ENCODE data around the gene PTGER1.
"Not testable (repeated sequence)": the region's sequence is repeated elsewhere in the genome, so short reads cannot be mapped to it uniquely, and the experiment has no call there.

Gene PTGER1

GRCh38 chr19:14510311-14511228 lies 35.4 kb upstream of the PTGER1 start:
- peaks cover 22% of the 10 kb centered on the region for H3K36me3 Mint-ChIP-seq (ENCODE audit: low read depth)
- peaks cover 55% of the 10 kb centered on the region for H3K4me1 Mint-ChIP-seq (ENCODE audit: low read depth)
- peak overlapping the region; percentile 86 for H3K27ac Mint-ChIP-seq
- no peaks in the 10 kb centered on the region for H3K27me3 Mint-ChIP-seq
- H3K9me3 Mint-ChIP-seq = no peaks in the 10 kb centered on the region
- intact Hi-C loops (cut with micrococcal nuclease) = no loop called here
- H3K4me3 Mint-ChIP-seq = peak overlapping the region; percentile 62

DNA sequence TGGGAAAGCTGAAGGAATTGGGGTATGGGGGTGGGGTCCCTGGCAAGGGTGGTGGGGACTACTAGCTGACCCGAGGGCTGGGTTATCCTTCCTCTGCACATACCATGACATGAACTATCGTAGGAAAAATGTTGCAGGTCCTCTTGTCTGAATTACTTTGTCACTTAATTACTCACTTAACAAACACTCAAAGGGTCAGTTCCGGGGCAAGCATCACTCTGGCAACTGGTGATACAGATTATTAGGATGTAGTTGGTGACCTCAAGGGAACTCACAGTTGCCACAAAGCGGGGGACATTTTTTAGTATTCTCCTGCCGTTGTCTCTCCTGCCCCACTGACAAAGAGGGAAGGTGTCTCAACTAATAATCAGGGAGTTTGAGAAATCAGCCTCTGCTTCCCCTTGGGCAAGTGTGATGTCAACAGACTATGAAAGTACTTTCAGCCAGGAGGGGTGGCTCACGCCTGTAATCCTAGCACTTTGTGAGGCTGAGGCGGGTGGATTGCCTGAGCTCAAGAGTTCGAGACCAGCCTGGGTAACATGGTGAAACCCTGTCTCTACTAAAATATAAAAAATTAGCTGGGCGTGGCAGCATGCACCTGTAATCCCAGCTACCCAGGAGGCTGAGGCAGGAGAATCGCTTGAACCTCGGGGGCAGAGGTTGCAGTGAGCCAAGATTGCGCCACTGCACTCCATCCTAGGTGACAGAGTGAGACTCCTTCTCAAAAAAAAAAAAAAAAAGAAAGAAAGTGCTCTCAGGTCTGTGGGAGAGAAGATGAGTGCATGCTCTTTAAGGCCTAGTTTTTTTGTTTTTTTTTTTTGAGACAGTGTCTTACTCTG lies 32.8 kb upstream of the PTGER1 start:
- Mint-ChIP-seq H3K27me3 (peaks cover 5% of the 10 kb centered on the region), H3K27ac (no peak overlapping the region), H3K36me3 (ENCODE audit: low read depth) (no peaks in the 10 kb centered on the region), H3K9me3 (no peaks in the 10 kb centered on the region), H3K4me3 (no peak overlapping the region), H3K4me1 (ENCODE audit: low read depth) (peaks cover 50% of the 10 kb centered on the region)
- intact Hi-C loops (cut with micrococcal nuclease) = no loop called here

- peaks cover 7% of the 10 kb centered on the region for H3K27me3 Mint-ChIP-seq
- H3K9me3 Mint-ChIP-seq = no peaks in the 10 kb centered on the region
- intact Hi-C loops (cut with micrococcal nuclease) = loop anchor here (1.0 kb wide), 1 partner anchor 46 kb away; no protein-coding TSS in a partner anchor
- H3K4me3 Mint-ChIP-seq = no peak overlapping the region
- H3K27ac Mint-ChIP-seq = no peak overlapping the region
- H3K4me1 Mint-ChIP-seq (ENCODE audit: low read depth) = peaks cover 40% of the 10 kb centered on the region
- no peaks in the 10 kb centered on the region for H3K36me3 Mint-ChIP-seq (ENCODE audit: low read depth)
These were observed 30.5 kb upstream of the PTGER1 start for GRCh38 chr19:14505488-14506239.

GRCh38 chr19:14504575-14504974 lies 29.4 kb upstream of the PTGER1 start:
- H3K4me1 Mint-ChIP-seq (ENCODE audit: low read depth) = peaks cover 30% of the 10 kb centered on the region
- H3K9me3 Mint-ChIP-seq, H3K27ac Mint-ChIP-seq: not testable (repeated sequence)

GRCh38 chr19:14503285-14503684 lies 28.1 kb upstream of the PTGER1 start:
- intact Hi-C loops (cut with micrococcal nuclease) = no loop called here
- Mint-ChIP-seq H3K4me3 (no peak overlapping the region), H3K27me3 (peaks cover 7% of the 10 kb centered on the region), H3K36me3 (ENCODE audit: low read depth) (no peaks in the 10 kb centered on the region), H3K27ac (no peak overlapping the region), H3K4me1 (ENCODE audit: low read depth) (peaks cover 27% of the 10 kb centered on the region), H3K9me3 (no peaks in the 10 kb centered on the region)

More at GRCh38 chr19:14504575-14504974, 29.4 kb upstream of the PTGER1 start:
- H3K27me3 Mint-ChIP-seq; intact Hi-C loops (cut with micrococcal nuclease); H3K36me3 Mint-ChIP-seq (ENCODE audit: low read depth); H3K4me3 Mint-ChIP-seq: not testable (repeated sequence)

- intact Hi-C loops (cut with micrococcal nuclease) = no loop called here
- H3K4me3 Mint-ChIP-seq = no peak overlapping the region
- no peaks in the 10 kb centered on the region for H3K9me3 Mint-ChIP-seq
- H3K36me3 Mint-ChIP-seq (ENCODE audit: low read depth) = no peaks in the 10 kb centered on the region
- peaks cover 27% of the 10 kb centered on the region for H3K4me1 Mint-ChIP-seq (ENCODE audit: low read depth)
- peaks cover 7% of the 10 kb centered on the region for H3K27me3 Mint-ChIP-seq
- H3K27ac Mint-ChIP-seq = no peak overlapping the region
These were observed 27.4 kb upstream of the PTGER1 start for GRCh38 chr19:14502334-14503092.

- intact Hi-C loops (cut with micrococcal nuclease) = no loop called here
- no peaks in the 10 kb centered on the region for H3K9me3 Mint-ChIP-seq
- peak overlapping the region; percentile 70 for H3K27ac Mint-ChIP-seq
- no peak overlapping the region for H3K4me3 Mint-ChIP-seq
- H3K36me3 Mint-ChIP-seq (ENCODE audit: low read depth) = no peaks in the 10 kb centered on the region
- H3K27me3 Mint-ChIP-seq = peaks cover 16% of the 10 kb centered on the region
- peaks cover 34% of the 10 kb centered on the region for H3K4me1 Mint-ChIP-seq (ENCODE audit: low read depth)
These were observed 22.2 kb upstream of the PTGER1 start for GRCh38 chr19:14497228-14497921.

DNA sequence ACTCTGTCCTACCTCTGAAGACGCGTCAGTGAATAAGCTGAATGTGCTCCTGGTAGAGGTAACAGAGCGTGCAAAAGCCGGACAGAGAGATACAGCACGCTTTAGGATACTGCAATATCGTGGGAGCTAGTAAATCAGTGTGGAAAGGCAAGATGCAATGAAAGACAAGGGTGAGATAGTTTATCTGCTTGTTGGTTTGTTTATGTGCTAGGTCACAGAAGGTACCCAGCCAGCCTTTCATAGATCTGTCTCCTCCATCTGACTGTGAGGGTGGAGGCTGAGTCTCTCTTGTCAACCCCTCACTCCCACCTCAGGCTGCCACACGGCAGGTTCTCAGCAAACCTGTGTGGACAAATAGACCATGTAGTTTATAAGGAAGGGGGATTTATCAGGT lies 21.7 kb upstream of the PTGER1 start:
- Mint-ChIP-seq H3K36me3 (ENCODE audit: low read depth) (no peaks in the 10 kb centered on the region), H3K9me3 (no peaks in the 10 kb centered on the region), H3K27ac (peak overlapping the region; percentile 70), H3K4me3 (peak overlapping the region; percentile 78), H3K27me3 (peaks cover 15% of the 10 kb centered on the region), H3K4me1 (ENCODE audit: low read depth) (peaks cover 34% of the 10 kb centered on the region)
- intact Hi-C loops (cut with micrococcal nuclease) = no loop called here

DNA sequence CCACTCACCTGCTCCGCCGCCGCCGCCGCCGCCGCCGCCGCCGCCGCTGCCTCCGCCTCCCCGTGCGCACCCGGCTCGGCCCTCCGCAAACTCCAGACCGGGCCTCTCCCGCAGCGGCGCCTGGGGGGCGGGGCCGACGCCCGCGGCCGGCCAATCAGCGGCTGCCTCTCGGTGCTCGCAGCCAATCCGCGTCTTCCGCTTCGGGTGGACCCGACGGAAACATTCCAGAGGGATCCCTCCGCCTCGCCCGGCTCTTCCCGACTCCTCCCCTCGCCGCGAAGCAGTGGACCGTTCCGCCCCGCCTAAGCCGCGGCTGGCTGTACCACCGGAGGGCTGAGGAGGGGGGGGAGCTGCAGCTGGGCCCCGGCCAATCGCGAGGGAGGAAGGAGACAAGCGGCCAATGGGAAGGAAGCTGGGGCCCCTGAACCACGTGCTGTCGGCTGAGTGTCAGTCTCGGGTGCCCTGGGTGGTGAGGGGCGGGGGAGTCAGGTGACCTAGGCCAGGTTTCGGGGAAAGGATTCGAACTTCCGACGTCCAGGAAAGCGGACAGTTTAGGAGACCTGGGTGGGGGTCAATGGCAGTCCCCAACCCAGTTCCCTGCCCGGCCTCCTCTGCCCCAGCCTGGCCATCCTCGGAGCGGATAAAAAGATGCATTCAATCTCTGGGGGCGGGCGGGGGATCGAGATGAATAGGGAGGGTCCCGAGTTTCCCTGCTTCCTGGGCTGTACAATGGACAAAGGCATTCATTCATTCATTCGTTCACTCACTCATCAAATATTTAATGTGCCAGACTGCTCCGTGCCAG lies 21.1 kb upstream of the PTGER1 start, which contains the start of gene GIPC1:
Gene GIPC1 (minus strand): TSS at position 99 of the 805 bp plus-strand sequence. CDS start 13,151 bp downstream, outside the sequence.
- Mint-ChIP-seq H3K36me3 (ENCODE audit: low read depth) (peaks cover 6% of the 10 kb centered on the region), H3K27me3 (peaks cover 15% of the 10 kb centered on the region), H3K4me3 (peak within 1 kb of the TSS; percentile 78), H3K9me3 (no peaks in the 10 kb centered on the region), H3K4me1 (ENCODE audit: low read depth) (peaks cover 34% of the 10 kb centered on the region), H3K27ac (peak within 1 kb of the TSS; percentile 70)
- intact Hi-C loops (cut with micrococcal nuclease) = no loop called here

- Mint-ChIP-seq H3K27me3 (peaks cover 15% of the 10 kb centered on the region), H3K27ac (no peak overlapping the region), H3K4me3 (peak overlapping the region; percentile 78), H3K9me3 (no peaks in the 10 kb centered on the region), H3K36me3 (ENCODE audit: low read depth) (peaks cover 10% of the 10 kb centered on the region), H3K4me1 (ENCODE audit: low read depth) (peaks cover 34% of the 10 kb centered on the region)
- intact Hi-C loops (cut with micrococcal nuclease) = no loop called here
These were observed 20.5 kb upstream of the PTGER1 start for GRCh38 chr19:14495672-14496028.

DNA sequence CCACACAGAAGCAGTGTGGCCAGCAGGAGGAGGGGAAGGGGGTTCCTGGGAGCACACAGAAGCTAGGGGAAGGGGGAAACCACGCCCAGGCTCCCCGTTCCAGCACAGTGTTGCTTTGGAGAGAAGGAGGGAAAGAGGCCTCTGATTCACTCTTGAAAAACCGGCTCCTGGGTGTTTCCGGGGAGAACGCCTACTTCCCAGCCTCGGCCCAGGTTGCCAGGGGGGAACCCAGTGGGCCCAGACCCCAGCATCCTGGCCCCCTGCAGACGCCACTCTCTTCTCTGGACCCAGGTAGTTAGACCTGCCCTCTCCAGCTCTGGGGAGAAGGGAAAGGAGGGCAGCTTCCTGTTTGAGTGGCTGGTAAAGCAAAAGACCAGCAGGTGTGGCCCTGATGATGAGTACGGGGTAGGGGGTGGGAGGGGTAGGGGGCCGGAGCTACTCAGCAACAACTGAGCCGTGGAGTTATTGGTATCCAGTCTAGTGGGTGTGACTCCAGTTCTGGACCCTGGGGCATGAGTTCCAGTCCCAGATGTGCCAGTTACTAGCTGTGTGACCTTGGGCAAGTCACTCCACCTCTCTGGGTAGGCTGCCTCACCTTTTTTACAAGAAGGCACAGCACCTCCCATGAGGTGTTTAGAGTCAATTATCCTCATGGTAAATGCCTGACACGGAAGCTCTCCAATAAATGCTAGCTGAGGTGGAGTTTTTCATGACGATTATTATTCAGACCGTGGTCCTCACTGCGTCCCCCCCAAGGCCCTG lies 19.9 kb upstream of the PTGER1 start:
- Mint-ChIP-seq H3K4me3 (peak overlapping the region; percentile 78), H3K27ac (no peak overlapping the region), H3K27me3 (peaks cover 15% of the 10 kb centered on the region), H3K36me3 (ENCODE audit: low read depth) (peaks cover 15% of the 10 kb centered on the region), H3K4me1 (ENCODE audit: low read depth) (peaks cover 34% of the 10 kb centered on the region), H3K9me3 (no peaks in the 10 kb centered on the region)
- intact Hi-C loops (cut with micrococcal nuclease) = no loop called here
